RWPE2 (cell line): ENCODE results near the gene PAXX.

Experiments used
- ATAC-seq: fragments of 200-7000 bp; cut with Tn5 transposase; 3 replicates; pipeline ENCODE4 v1.9.1; 2021; ENCODE audit warnings: low read depth
- DNase-seq: peaks from one replicate; pipeline ENCODE4 v3.0.0-alpha.2; 2020; ENCODE audit warnings: low spot score
- H3K27ac ChIP-seq: fragments of 450-650 bp; 2 replicates; pipeline ENCODE4 v1.5.1; 2017; ENCODE audit warnings: mild to moderate bottlenecking; ENCODE audit not compliant: poor library complexity, severe bottlenecking
- H3K27me3 ChIP-seq: fragments of 250-450 bp; sonication (Bioruptor Pico); 2 replicates; pipeline ENCODE4 v1.5.1; 2021; ENCODE audit warnings: mild to moderate bottlenecking, moderate library complexity; ENCODE audit not compliant: insufficient read depth, poor library complexity, severe bottlenecking
- H3K36me3 ChIP-seq: fragments of 250-450 bp; sonication (Bioruptor Pico); 2 replicates; pipeline ENCODE4 v1.5.1; 2020; ENCODE audit warnings: low read depth, mild to moderate bottlenecking, moderate library complexity
- H3K4me1 ChIP-seq: fragments of 250-450 bp; sonication (Bioruptor Pico); 2 replicates; pipeline ENCODE4 v1.5.1; 2021; ENCODE audit warnings: mild to moderate bottlenecking, moderate library complexity; ENCODE audit not compliant: insufficient read depth, poor library complexity, severe bottlenecking
- H3K4me3 ChIP-seq: fragments of 250-450 bp; sonication (Bioruptor Pico); 2 replicates; pipeline ENCODE4 v1.5.1; 2021; ENCODE audit warnings: mild to moderate bottlenecking, moderate library complexity; ENCODE audit not compliant: severe bottlenecking
- H3K9me3 ChIP-seq: fragments of 250-450 bp; sonication (Bioruptor Pico); 2 replicates; pipeline ENCODE4 v1.5.1; 2021; ENCODE audit warnings: mild to moderate bottlenecking, moderate library complexity; ENCODE audit not compliant: severe bottlenecking
- TF ChIP-seq, protein P1 (sequence below): fragments of 450-650 bp; IDR thresholded peaks from one replicate; pipeline ENCODE4 v1.5.1; 2017; ENCODE audit warnings: mild to moderate bottlenecking, moderate library complexity; ENCODE audit not compliant: poor library complexity, severe bottlenecking

PAXX gene

DNA sequence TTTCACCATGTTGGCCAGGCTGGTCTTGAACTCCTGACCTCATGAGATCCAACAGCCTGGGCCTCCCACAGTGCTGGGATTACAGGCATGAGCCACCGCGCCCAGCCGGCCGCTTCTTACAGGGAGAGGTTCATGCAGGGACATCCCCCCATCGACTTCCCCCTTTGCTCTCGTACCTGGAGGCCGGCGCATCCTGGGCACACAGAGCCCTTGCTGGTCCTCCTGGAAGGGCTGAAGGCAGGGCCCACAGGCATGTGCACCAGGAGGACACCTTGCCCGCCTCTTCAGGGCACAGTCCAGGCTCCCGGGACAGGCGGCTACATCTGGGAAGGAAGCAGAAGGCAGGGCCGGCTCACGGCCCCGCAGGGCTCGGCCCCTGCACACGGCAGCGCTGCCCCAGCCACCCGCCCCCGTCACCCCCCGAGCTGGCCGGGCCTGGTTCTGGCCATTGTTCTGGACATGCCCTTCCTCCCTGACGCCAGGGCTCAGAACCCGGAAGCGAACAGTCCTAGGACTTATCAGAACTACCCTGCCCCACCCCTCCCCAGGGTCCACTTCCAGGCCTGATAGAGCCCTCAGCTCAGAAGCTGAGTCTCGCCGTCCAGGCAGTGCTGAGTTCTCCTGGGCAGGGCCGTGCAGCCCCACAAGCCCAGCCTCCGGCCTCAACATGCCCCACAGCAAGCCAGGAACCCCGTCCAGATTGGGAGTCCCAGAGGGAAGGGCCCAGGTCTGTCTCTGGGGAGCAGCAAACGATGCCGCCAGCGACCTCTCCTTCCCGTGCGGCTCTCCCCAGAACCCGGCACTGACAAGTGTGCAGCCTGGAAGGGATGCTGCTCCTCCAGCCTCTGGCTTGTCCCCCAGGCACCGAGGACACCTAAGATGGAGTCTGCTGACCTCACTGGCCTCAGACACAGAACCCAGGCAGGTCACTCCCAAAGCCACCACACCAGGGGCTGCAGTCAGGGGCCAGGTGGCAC is 50.8 kb downstream of the PAXX start:
- Histone ChIP-seq H3K36me3 (peaks cover 9% of the 10 kb centered on the region), H3K9me3 (no peaks in the 10 kb centered on the region), H3K27me3 (no peaks in the 10 kb centered on the region), H3K27ac (no peak overlapping the region), H3K4me3 (no peak overlapping the region), H3K4me1 (no peaks in the 10 kb centered on the region)
- ATAC-seq (no peak), DNase-seq (no peak)
- TF ChIP-seq, protein P1, sequence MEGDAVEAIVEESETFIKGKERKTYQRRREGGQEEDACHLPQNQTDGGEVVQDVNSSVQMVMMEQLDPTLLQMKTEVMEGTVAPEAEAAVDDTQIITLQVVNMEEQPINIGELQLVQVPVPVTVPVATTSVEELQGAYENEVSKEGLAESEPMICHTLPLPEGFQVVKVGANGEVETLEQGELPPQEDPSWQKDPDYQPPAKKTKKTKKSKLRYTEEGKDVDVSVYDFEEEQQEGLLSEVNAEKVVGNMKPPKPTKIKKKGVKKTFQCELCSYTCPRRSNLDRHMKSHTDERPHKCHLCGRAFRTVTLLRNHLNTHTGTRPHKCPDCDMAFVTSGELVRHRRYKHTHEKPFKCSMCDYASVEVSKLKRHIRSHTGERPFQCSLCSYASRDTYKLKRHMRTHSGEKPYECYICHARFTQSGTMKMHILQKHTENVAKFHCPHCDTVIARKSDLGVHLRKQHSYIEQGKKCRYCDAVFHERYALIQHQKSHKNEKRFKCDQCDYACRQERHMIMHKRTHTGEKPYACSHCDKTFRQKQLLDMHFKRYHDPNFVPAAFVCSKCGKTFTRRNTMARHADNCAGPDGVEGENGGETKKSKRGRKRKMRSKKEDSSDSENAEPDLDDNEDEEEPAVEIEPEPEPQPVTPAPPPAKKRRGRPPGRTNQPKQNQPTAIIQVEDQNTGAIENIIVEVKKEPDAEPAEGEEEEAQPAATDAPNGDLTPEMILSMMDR, result no peak
